MCF 10A (cell line): ENCODE measurements around the gene SCN2B. TPM values are rescaled to one million over a fixed set of nuclear protein-coding genes. Genes with fewer than 3 reads are reported as not detected.
A peak's percentile ranks its signal among the peaks of the same experiment; 100 is the strongest.

Experiments
- BruUV-seq: library from RNA; stranded (reverse); fragments of 400-500 nt; replicated peaks from 2 replicates; lab custom pipeline; 2021; lab: Mats Ljungman, UMichigan
- CTCF ChIA-PET: fragments of 300-600 bp; sonication (Branson Sonifier 250); formaldehyde crosslinking; extraction: SDS; loops from one replicate; lab custom pipeline; 2021; ENCODE audit warnings: antibody characterized with exemption, inconsistent platforms; lab: Yijun Ruan, JAX
- POLR2A ChIA-PET: fragments of 300-600, 350-650 bp; sonication (Branson Sonifier 250); formaldehyde crosslinking; extraction: SDS; loops from one replicate; lab custom pipeline; 2020; ENCODE audit warnings: antibody characterized with exemption, inconsistent platforms; lab: Yijun Ruan, JAX
- DNase-seq: peaks from one replicate; pipeline ENCODE4 v3.0.0-alpha.2; 2018; ENCODE audit not compliant: unreplicated experiment
- H3K27ac Mint-ChIP-seq: one replicate; pipeline ENCODE4 v1.8.0; 2022; ENCODE audit warnings: mild to moderate bottlenecking, low read depth, mixed read lengths; ENCODE audit not compliant: unreplicated experiment
- H3K27me3 Mint-ChIP-seq: one replicate; pipeline ENCODE4 v1.8.0; 2022; ENCODE audit warnings: mixed read lengths; ENCODE audit not compliant: insufficient read depth, unreplicated experiment
- H3K36me3 Mint-ChIP-seq: one replicate; pipeline ENCODE4 v1.8.0; 2022; ENCODE audit warnings: mild to moderate bottlenecking, moderate library complexity, mixed read lengths; ENCODE audit not compliant: insufficient read depth, unreplicated experiment
- H3K4me1 Mint-ChIP-seq: one replicate; pipeline ENCODE4 v1.8.0; 2022; ENCODE audit warnings: mixed read lengths; ENCODE audit not compliant: insufficient read depth, unreplicated experiment
- H3K4me3 Mint-ChIP-seq: one replicate; pipeline ENCODE4 v1.8.0; 2022; ENCODE audit warnings: mild to moderate bottlenecking, moderate library complexity, mixed read lengths; ENCODE audit not compliant: unreplicated experiment
- H3K9me3 Mint-ChIP-seq: one replicate; pipeline ENCODE4 v1.8.0; 2022; ENCODE audit warnings: mixed read lengths; ENCODE audit not compliant: unreplicated experiment
- CTCF ChIP-seq: fragments of 200-600 bp; IDR thresholded peaks from one replicate; pipeline ENCODE4 v1.8.0; 2022; ENCODE audit warnings: antibody characterized with exemption, mild to moderate bottlenecking; ENCODE audit not compliant: unreplicated experiment
- intact Hi-C: fragments of 100-400 bp; cut with micrococcal nuclease; formaldehyde crosslinking; loops from 2 replicates; pipeline ENCODE4 v1.14.1; 2022
- total RNA-seq: library from RNA; stranded (reverse); gene quantifications from 2 replicates; pipeline ENCODE4 v1.2.3, GENCODE V29; 2022

SCN2B gene
- total RNA-seq, 1 experiment from 2014 or later: not detected

- intact Hi-C loops: loop anchor here (10.0 kb wide), 1 partner anchor 372 kb away; no protein-coding TSS in a partner anchor
- Mint-ChIP-seq H3K36me3 (no peaks in the 10 kb centered on the region), H3K4me1 (peaks cover 8% of the 10 kb centered on the region), H3K27me3 (no peaks in the 10 kb centered on the region), H3K27ac (no peak overlapping the region), H3K9me3 (no peaks in the 10 kb centered on the region), H3K4me3 (no peak overlapping the region)
- ChIA-PET CTCF (interaction anchor here (0.6 kb wide), 1 partner anchor 16 kb away, joined by 4 read pairs; no protein-coding TSS in a partner anchor), POLR2A (no interaction called here)
- no peak for TF ChIP-seq CTCF
- DNase-seq: no peak
- BruUV-seq: no TSS peak
These were observed 317 bp upstream of the SCN2B start for GRCh38 chr11:118176778-118177134.

- peak; percentile 67 for DNase-seq
- H3K27ac Mint-ChIP-seq: no peak overlapping the region
- ChIA-PET POLR2A (interaction anchor here (0.9 to 1.5 kb wide), 5 partner anchors 10 to 120 kb away, joined by 3 to 5 read pairs (median 3); no protein-coding TSS in a partner anchor), CTCF (interaction anchor here (0.5 to 1.4 kb wide), 5 partner anchors 20 to 1164 kb away, joined by 3 to 6 read pairs (median 3); no protein-coding TSS in a partner anchor)
- no peaks in the 10 kb centered on the region for H3K9me3 Mint-ChIP-seq
- no peak for TF ChIP-seq CTCF
- peaks cover 8% of the 10 kb centered on the region for H3K4me1 Mint-ChIP-seq
- intact Hi-C loops: loop anchor here (10.0 kb wide), 1 partner anchor 371 kb away; no protein-coding TSS in a partner anchor
- no TSS peak for BruUV-seq
- H3K36me3 Mint-ChIP-seq: no peaks in the 10 kb centered on the region
- peaks cover 6% of the 10 kb centered on the region for H3K27me3 Mint-ChIP-seq
- H3K4me3 Mint-ChIP-seq: no peak overlapping the region
These were observed 1.1 kb downstream of the SCN2B start for GRCh38 chr11:118175031-118175992.

- intact Hi-C loops: loop anchor here (10.0 kb wide), 1 partner anchor 369 kb away; no protein-coding TSS in a partner anchor
- BruUV-seq: no TSS peak
- H3K4me3 Mint-ChIP-seq: no peak overlapping the region
- ChIA-PET CTCF (interaction anchor here (0.6 to 5.6 kb wide), 8 partner anchors 19 to 137 kb away, joined by 3 to 66 read pairs (median 3); no protein-coding TSS in a partner anchor), POLR2A (interaction anchor here (1.0 to 1.5 kb wide), 3 partner anchors 11 to 39 kb away, joined by 3 read pairs; no protein-coding TSS in a partner anchor)
- H3K9me3 Mint-ChIP-seq: no peaks in the 10 kb centered on the region
- no peak overlapping the region for H3K27ac Mint-ChIP-seq
- no peak for DNase-seq
- TF ChIP-seq CTCF: no peak
- H3K4me1 Mint-ChIP-seq: peaks cover 8% of the 10 kb centered on the region
- H3K27me3 Mint-ChIP-seq: peaks cover 18% of the 10 kb centered on the region
- H3K36me3 Mint-ChIP-seq: no peaks in the 10 kb centered on the region
These were observed 2.4 kb downstream of the SCN2B start for GRCh38 chr11:118174006-118174567.
